K562 (cell line): ENCODE data around the gene MYEF2. TPM values are rescaled to one million over a fixed set of nuclear protein-coding genes. Genes with fewer than 3 reads are reported as not detected.

ENCODE experiments used
- ATAC-seq: fragments of 200-7000 bp; cut with Tn5 transposase; 3 replicates; pipeline ENCODE4 v1.9.1; 2020; ENCODE audit warnings: moderate library complexity
- BruUV-seq: library from RNA; stranded (reverse); fragments of 400-500 nt; replicated peaks from 2 replicates; lab custom pipeline; 2021; lab: Mats Ljungman, UMichigan
- CTCF ChIA-PET: fragments of 300-600 bp; formaldehyde crosslinking; extraction: SDS; loops from one replicate; lab custom pipeline; 2021; ENCODE audit warnings: low intra/inter-chr PET ratio; lab: Yijun Ruan, JAX
- POLR2A ChIA-PET: fragments of 300-600, 350-650 bp; sonication (Branson Sonifier 250); formaldehyde crosslinking; extraction: SDS; loops from one replicate; lab custom pipeline; 2021; ENCODE audit warnings: antibody characterized with exemption, inconsistent platforms; lab: Yijun Ruan, JAX
- DNase-seq, 4 experiments: peaks; one replicate each; pipeline versions ENCODE4 v3.0.0 to v3.0.0-alpha.2; 2011 to 2018; ENCODE audit warnings: low spot score in 3 of 4, mixed read lengths in 3 of 4; ENCODE audit errors: extremely low read depth in 1 of 4
- FAIRE-seq: peaks from 2 replicates; lab custom pipeline; 2011; peaks lifted over from hg19 to GRCh38; lab: Jason Lieb, UNC
- H2AFZ ChIP-seq: 2 replicates; pipeline ENCODE4 v1.6.0; 2011; ENCODE audit warnings: low read depth, low read length, control low read depth, inconsistent platforms
- H3K27ac ChIP-seq: fragments of 200-600 bp; 3 replicates; pipeline ENCODE4 v1.8.0; 2011; ENCODE audit warnings: low read depth, mild to moderate bottlenecking, control low read depth, inconsistent platforms, low read length, moderate library complexity, mixed read lengths; ENCODE audit errors: extremely low read depth
- H3K27me3 ChIP-seq, 2 experiments: fragments of 300-600 bp in 1 of 2; 2 replicates in 1 of 2; 3 replicates in 1 of 2; pipeline versions ENCODE4 v1.6.0 to v1.8.0; 2011; ENCODE audit warnings: inconsistent platforms in 2 of 2, low read length in 2 of 2, mild to moderate bottlenecking in 1 of 2, mixed read lengths in 1 of 2, moderate library complexity in 1 of 2; ENCODE audit not compliant: control insufficient read depth in 2 of 2, insufficient read depth in 2 of 2
- H3K36me3 ChIP-seq: fragments of 300-600 bp; 3 replicates; pipeline ENCODE4 v1.8.0; 2011; ENCODE audit warnings: mild to moderate bottlenecking, low read length, inconsistent platforms; ENCODE audit not compliant: control insufficient read depth, insufficient read depth
- H3K4me1 ChIP-seq, 2 experiments: fragments of 200-600 bp in 1 of 2; replicated peaks in 1 of 2; 2 replicates in 1 of 2; 3 replicates in 1 of 2; pipeline versions ENCODE4 v1.5.1 to v1.8.0; 2011; ENCODE audit warnings: inconsistent platforms in 2 of 2, low read length in 2 of 2, mild to moderate bottlenecking in 1 of 2, mixed read lengths in 1 of 2, moderate library complexity in 1 of 2; ENCODE audit not compliant: control insufficient read depth in 2 of 2, insufficient read depth in 2 of 2
- H3K4me2 ChIP-seq: 2 replicates; pipeline ENCODE4 v1.6.1; 2011; ENCODE audit warnings: low read length, control low read depth, inconsistent platforms, mixed read lengths; ENCODE audit not compliant: insufficient read depth
- H3K4me3 ChIP-seq: fragments of 200-600 bp; sonication (generic), shearing (Covaris generic); 2 replicates; pipeline ENCODE4 v1.5.1; 2016; ENCODE audit warnings: control low read depth, inconsistent platforms
- H3K79me2 ChIP-seq: fragments of 200-600 bp; 3 replicates; pipeline ENCODE4 v1.8.0; 2011; ENCODE audit warnings: low read length, inconsistent platforms; ENCODE audit not compliant: control insufficient read depth, insufficient read depth
- H3K9ac ChIP-seq, 2 experiments: 2 replicates each; pipeline versions ENCODE4 v1.6.0 to v1.6.1; 2011; ENCODE audit warnings: low read depth in 2 of 2, low read length in 2 of 2, control low read depth in 1 of 2, inconsistent platforms in 1 of 2, mild to moderate bottlenecking in 1 of 2, mixed read lengths in 1 of 2; ENCODE audit not compliant: insufficient read depth in 1 of 2
- H3K9me1 ChIP-seq: one replicate; pipeline ENCODE4 v1.6.0; 2011; ENCODE audit warnings: inconsistent platforms, mild to moderate bottlenecking, low read length, moderate library complexity; ENCODE audit not compliant: control insufficient read depth, insufficient read depth
- H3K9me3 ChIP-seq: replicated peaks from 2 replicates; pipeline ENCODE4 v1.5.1; 2011; ENCODE audit warnings: low read depth, low read length, inconsistent platforms; ENCODE audit not compliant: control insufficient read depth, insufficient read depth
- H4K20me1 ChIP-seq: replicated peaks from 2 replicates; pipeline ENCODE4 v1.6.1; 2011; ENCODE audit warnings: low read length, inconsistent platforms, mixed read lengths; ENCODE audit not compliant: control insufficient read depth, insufficient read depth
- BHLHE40 ChIP-seq: IDR thresholded peaks from 2 replicates; pipeline ENCODE4 v1.6.1; 2011; ENCODE audit warnings: low read length, improper control_type of control experiment
- DDX20 ChIP-seq: fragments of 450-650 bp; IDR thresholded peaks from 2 replicates; pipeline ENCODE4 v1.6.1; 2016; ENCODE audit warnings: missing genetic modification characterization, low read depth, mild to moderate bottlenecking, missing compliant biosample characterization, moderate library complexity
- E2F3 ChIP-seq: fragments of 250-450 bp; sonication (Bioruptor Pico); IDR thresholded peaks from 2 replicates; pipeline ENCODE4 v1.4.0; 2020; ENCODE audit warnings: mild to moderate bottlenecking
- EZH2 ChIP-seq: IDR thresholded peaks from 2 replicates; pipeline ENCODE4 v1.6.1; 2012; ENCODE audit warnings: low read depth, mild to moderate bottlenecking, inconsistent platforms, low read length, borderline replicate concordance
- KDM4B ChIP-seq, 2 experiments: fragments of 450-650 bp in 1 of 2; sonication (generic) in 1 of 2; IDR thresholded peaks; 2 replicates each; pipeline ENCODE4 v1.6.1; 2016 to 2017; ENCODE audit warnings: borderline replicate concordance in 2 of 2, antibody characterized with exemption in 1 of 2, low read depth in 1 of 2, mild to moderate bottlenecking in 1 of 2
- MNT ChIP-seq, 2 experiments: fragments of 450-650 bp; conservative IDR thresholded peaks; 2 replicates each; pipeline ENCODE4 v1.6.1; 2017; ENCODE audit warnings: mild to moderate bottlenecking in 2 of 2, moderate library complexity in 2 of 2
- NKRF ChIP-seq: fragments of 450-650 bp; IDR thresholded peaks from 2 replicates; pipeline ENCODE4 v1.6.1; 2016; ENCODE audit warnings: borderline replicate concordance
- NR2C1 ChIP-seq, 2 experiments: fragments of 450-650 bp; IDR thresholded peaks; 2 replicates each; pipeline ENCODE4 v1.6.1; 2017; ENCODE audit warnings: mild to moderate bottlenecking in 2 of 2, antibody characterized with exemption in 1 of 2, inconsistent platforms in 1 of 2, missing compliant biosample characterization in 1 of 2, missing genetic modification characterization in 1 of 2
- SMARCE1 ChIP-seq: fragments of 450-650 bp; IDR thresholded peaks from 2 replicates; pipeline ENCODE4 v1.7.1; 2016; ENCODE audit warnings: mild to moderate bottlenecking
- SUPT5H ChIP-seq: fragments of 450-650 bp; IDR thresholded peaks from 2 replicates; pipeline ENCODE4 v1.6.1; 2016
- TAL1 ChIP-seq: fragments of 450-650 bp; IDR thresholded peaks from 2 replicates; pipeline ENCODE4 v1.6.1; 2016; ENCODE audit warnings: mild to moderate bottlenecking
- TRIM25 ChIP-seq: fragments of 450-650 bp; IDR thresholded peaks from 2 replicates; pipeline ENCODE4 v1.7.0; 2016; ENCODE audit warnings: borderline replicate concordance
- ZBTB43 ChIP-seq: sonication (generic); formaldehyde crosslinking; IDR thresholded peaks from 2 replicates; pipeline ENCODE4 v1.8.0; 2023; ENCODE audit warnings: mild to moderate bottlenecking, missing genetic modification reagents
- ZNF384 ChIP-seq: IDR thresholded peaks from 2 replicates; pipeline ENCODE4 v1.6.1; 2012; ENCODE audit warnings: low read depth, low read length, improper control_type of control experiment
- ZNF655 ChIP-seq: fragments of 250-450 bp; sonication (Bioruptor Pico); IDR thresholded peaks from 2 replicates; pipeline ENCODE4 v1.5.0; 2021
- WGBS: fragments of 100-300 bp; shearing (Covaris generic); methylation state at CpG from one replicate; pipeline ENCODE4 v1.1.6; 2016; ENCODE audit warnings: low coverage, mixed read lengths; ENCODE audit not compliant: insufficient coverage; ENCODE audit errors: missing lambda C conversion rate; 5-methylcytosine and 5-hydroxymethylcytosine counted together
- in situ Hi-C: fragments of 300-500 bp; cut with MboI; formaldehyde crosslinking; loops from 4 replicates; pipeline ENCODE4 v1.15.0; 2018; ENCODE audit warnings: inconsistent platforms, mixed read lengths
- intact Hi-C: fragments of 100-400 bp; cut with micrococcal nuclease; formaldehyde crosslinking; loops from 2 replicates; pipeline ENCODE4 v1.14.2; 2022
- polyA plus RNA-seq, 8 experiments: library from polyadenylated mRNA; depleted of rRNA in 4 of 8; stranded (reverse) in 5 of 8; unstranded in 3 of 8; fragments of >200 nt; fragmentation: Nextera tagmentation in 2 of 8; fragmentation: Illumina TruSeq in 1 of 8; extraction: Ambion mirVana in 2 of 8; extraction: Trizol in 1 of 8; gene quantifications; 2 replicates each; pipeline versions ENCODE4 v1.2.1 to v1.2.3, GENCODE V29; 2011 to 2014; ENCODE audit warnings: inconsistent platforms in 1 of 8, missing spikeins in 1 of 8
- total RNA-seq, 7 experiments: library from RNA; depleted of rRNA in 6 of 7; stranded (reverse); fragments of >200 nt in 6 of 7; fragmentation: Illumina TruSeq in 2 of 7; extraction: Trizol in 2 of 7; gene quantifications; 2 replicates each; pipeline versions ENCODE4 v1.2.1 to v1.2.3, GENCODE V29; 2011 to 2021; ENCODE audit warnings: low replicate concordance in 1 of 7

The MYEF2 gene
- total and polyA plus RNA-seq, 9 of the 15 experiments (the other 6 are each of a cell fraction or from before 2014, with no cell fraction given), result 0.03 to 0.82 (median 0.19) TPM

- no TSS peak for BruUV-seq
- intact Hi-C loops, result no loop called here
- TF ChIP-seq TAL1, result no peak
- TF ChIP-seq BHLHE40, result no peak
- no peak for TF ChIP-seq ZNF655 (CRISPR knock-in tag)
- no peak for TF ChIP-seq ZNF384
- TF ChIP-seq MNT (conservative IDR thresholded peaks at IDR 0.05), result no peak
- TF ChIP-seq ZBTB43 (CRISPR knock-in tag), result no peak
- TF ChIP-seq DDX20 (tag), result no peak
- no peak for TF ChIP-seq SUPT5H
- TF ChIP-seq E2F3 (CRISPR knock-in tag), result no peak
- TF ChIP-seq KDM4B (IDR thresholded peaks at IDR 0.05; ENCODE audit: borderline replicate concordance in 2 of 2, low read depth in 1 of 2), result no peak
- no peak for TF ChIP-seq EZH2
- no peak for TF ChIP-seq SMARCE1
- TF ChIP-seq TRIM25, result no peak
- no peak for TF ChIP-seq NR2C1 (IDR thresholded peaks at IDR 0.05)
- TF ChIP-seq NR2C1 (tag; IDR thresholded peaks at IDR 0.05), result no peak
- no peak for TF ChIP-seq NKRF
Observed at GRCh38 chr15:48096355-48096786, 81.7 kb downstream of the MYEF2 start.

More at GRCh38 chr15:48096355-48096786, 81.7 kb downstream of the MYEF2 start:
- Histone ChIP-seq H3K9ac (no peak overlapping the region), H3K36me3 (no peaks in the 10 kb centered on the region), H2AFZ (no peak overlapping the region), H3K4me3 (no peak overlapping the region), H3K79me2 (no peaks in the 10 kb centered on the region), H3K4me1 (no peaks in the 10 kb centered on the region), H3K9me1 (no peaks in the 10 kb centered on the region), H3K27me3 (no peaks in the 10 kb centered on the region), H3K4me2 (no peak overlapping the region), H3K27ac (no peak overlapping the region), H3K9me3 (no peaks in the 10 kb centered on the region), H4K20me1 (no peaks in the 10 kb centered on the region)
- in situ Hi-C loops, result no loop called here
- ATAC-seq (no peak), FAIRE-seq (no peak), DNase-seq (no peak)
- 5% methylated on average over 4 of the region's 4 CpGs for WGBS
- ChIA-PET POLR2A (no interaction called here), CTCF (no interaction called here)
